GM23248 (cell line): Measurements from ENCODE around the gene SPDYE2.
"Not testable (repeated sequence)": the region's sequence is repeated elsewhere in the genome, so short reads cannot be mapped to it uniquely, and the experiment has no call there.

Source experiments
- EZH2 ChIP-seq: fragments of 200-600 bp; sonication (generic); IDR thresholded peaks from 2 replicates; pipeline ENCODE4 v1.6.1; 2018; ENCODE audit warnings: antibody characterized with exemption, mild to moderate bottlenecking; ENCODE audit not compliant: insufficient read depth, poor library complexity, severe bottlenecking
- EZH2phosphoT487 ChIP-seq: fragments of 200-600 bp; sonication (generic); IDR thresholded peaks from 2 replicates; pipeline ENCODE4 v1.6.1; 2018; ENCODE audit warnings: antibody characterized with exemption, moderate library complexity, mild to moderate bottlenecking, low read depth; ENCODE audit not compliant: insufficient read depth

DNA sequence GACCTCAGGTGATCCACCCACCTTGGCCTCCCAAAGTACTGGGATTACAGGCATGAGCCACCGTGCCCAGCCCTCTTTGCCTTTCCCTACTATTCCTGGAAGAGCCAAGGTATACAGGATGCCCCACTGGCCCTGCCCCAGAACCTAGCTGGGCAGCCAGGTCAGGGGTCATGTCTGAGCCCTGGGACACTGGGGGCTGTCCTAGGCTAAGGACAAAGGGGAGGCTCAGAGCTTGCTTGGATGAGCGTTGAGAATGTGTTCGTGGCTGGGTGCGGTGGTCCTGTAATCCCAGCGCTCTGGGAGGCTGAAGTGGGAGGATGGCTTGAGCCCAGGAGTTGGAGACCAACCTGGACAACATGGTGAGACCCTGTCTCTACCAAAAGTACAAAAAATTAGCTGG is 27.5 kb downstream of the SPDYE2 start:
- TF ChIP-seq EZH2, EZH2phosphoT487: not testable (repeated sequence)
